HL-60 (cell line): ENCODE results near the gene SPACA6.

ENCODE experiments used
- DNase-seq, 2 experiments: peaks; one replicate each; pipeline ENCODE4 v3.0.0-alpha.2; 2010 to 2020; ENCODE audit warnings: low read depth in 1 of 2, low spot score in 1 of 2
- H3K27ac ChIP-seq: fragments of 250-450 bp; sonication (Bioruptor Pico); replicated peaks from 2 replicates; pipeline ENCODE4 v1.5.1; 2020; ENCODE audit warnings: mild to moderate bottlenecking, moderate library complexity
- H3K27me3 ChIP-seq: fragments of 250-450 bp; sonication (Bioruptor Pico); 2 replicates; pipeline ENCODE4 v1.5.1; 2021; ENCODE audit warnings: mild to moderate bottlenecking, moderate library complexity; ENCODE audit not compliant: insufficient read depth, poor library complexity, severe bottlenecking
- H3K4me3 ChIP-seq: replicated peaks from 2 replicates; pipeline ENCODE4 v1.5.1; 2011; ENCODE audit warnings: mild to moderate bottlenecking, control low read depth, low read length; ENCODE audit not compliant: insufficient read depth
- GABPA ChIP-seq: IDR thresholded peaks from 2 replicates; pipeline ENCODE4 v1.6.1; 2012; ENCODE audit warnings: low read depth
- POLR2AphosphoS5 ChIP-seq: IDR thresholded peaks from 2 replicates; pipeline ENCODE4 v1.6.1; 2012; ENCODE audit warnings: low read depth
- SPI1 ChIP-seq: IDR thresholded peaks from 2 replicates; pipeline ENCODE4 v1.6.1; 2012; ENCODE audit warnings: low read depth, mild to moderate bottlenecking, borderline replicate concordance
- microRNA-seq: library from miRNA; unstranded; fragments of <30 nt; microRNA quantifications from one replicate; pipeline ENCODE4, GENCODE V29; 2018
- TF ChIP-seq, protein P1 (sequence below): IDR thresholded peaks from one replicate; pipeline ENCODE4 v1.5.1; 2011; ENCODE audit warnings: low read length, control low read depth, inconsistent platforms; ENCODE audit not compliant: insufficient read depth
- TF ChIP-seq, protein P2 (sequence below): IDR thresholded peaks from 2 replicates; pipeline ENCODE4 v1.6.1; 2012; ENCODE audit warnings: low read depth; ENCODE audit not compliant: insufficient replicate concordance

SPACA6 gene

DNA sequence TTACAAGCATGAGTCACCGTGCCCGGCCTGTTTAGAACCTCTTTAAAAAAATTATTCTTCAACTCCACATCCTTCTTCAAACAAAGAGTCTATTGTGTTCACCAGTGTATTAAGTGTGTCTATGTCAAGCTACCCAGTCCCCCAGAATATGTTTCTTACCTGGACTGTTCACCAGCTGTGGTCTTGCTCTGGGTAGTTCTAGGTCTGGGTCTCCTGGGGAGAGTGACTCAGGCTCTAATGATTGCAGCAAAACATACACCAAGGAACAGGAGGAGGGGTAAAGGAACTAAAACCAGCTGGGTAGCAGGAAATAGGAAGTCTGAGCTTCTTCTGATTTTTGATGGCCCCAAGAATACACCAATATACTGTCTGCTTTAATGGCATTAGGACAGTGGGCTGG is 58.5 kb downstream of the SPACA6 start, which contains the start of gene FPR1:
Gene FPR1, minus strand, starts transcription at position 224 of the 400 bp plus-strand sequence. CDS start 4,884 bp downstream, outside the sequence.
- DNase-seq = peak; percentile 76 to 85
- H3K27ac ChIP-seq = peak within 1 kb of the TSS; percentile 45
- no peaks in the 10 kb centered on the region for H3K27me3 ChIP-seq
- H3K4me3 ChIP-seq = peak within 1 kb of the TSS; percentile 4
- peak; percentile 69 for TF ChIP-seq SPI1
- TF ChIP-seq, protein P1, sequence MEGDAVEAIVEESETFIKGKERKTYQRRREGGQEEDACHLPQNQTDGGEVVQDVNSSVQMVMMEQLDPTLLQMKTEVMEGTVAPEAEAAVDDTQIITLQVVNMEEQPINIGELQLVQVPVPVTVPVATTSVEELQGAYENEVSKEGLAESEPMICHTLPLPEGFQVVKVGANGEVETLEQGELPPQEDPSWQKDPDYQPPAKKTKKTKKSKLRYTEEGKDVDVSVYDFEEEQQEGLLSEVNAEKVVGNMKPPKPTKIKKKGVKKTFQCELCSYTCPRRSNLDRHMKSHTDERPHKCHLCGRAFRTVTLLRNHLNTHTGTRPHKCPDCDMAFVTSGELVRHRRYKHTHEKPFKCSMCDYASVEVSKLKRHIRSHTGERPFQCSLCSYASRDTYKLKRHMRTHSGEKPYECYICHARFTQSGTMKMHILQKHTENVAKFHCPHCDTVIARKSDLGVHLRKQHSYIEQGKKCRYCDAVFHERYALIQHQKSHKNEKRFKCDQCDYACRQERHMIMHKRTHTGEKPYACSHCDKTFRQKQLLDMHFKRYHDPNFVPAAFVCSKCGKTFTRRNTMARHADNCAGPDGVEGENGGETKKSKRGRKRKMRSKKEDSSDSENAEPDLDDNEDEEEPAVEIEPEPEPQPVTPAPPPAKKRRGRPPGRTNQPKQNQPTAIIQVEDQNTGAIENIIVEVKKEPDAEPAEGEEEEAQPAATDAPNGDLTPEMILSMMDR = no peak
- no peak for TF ChIP-seq GABPA
- TF ChIP-seq, protein P2, sequence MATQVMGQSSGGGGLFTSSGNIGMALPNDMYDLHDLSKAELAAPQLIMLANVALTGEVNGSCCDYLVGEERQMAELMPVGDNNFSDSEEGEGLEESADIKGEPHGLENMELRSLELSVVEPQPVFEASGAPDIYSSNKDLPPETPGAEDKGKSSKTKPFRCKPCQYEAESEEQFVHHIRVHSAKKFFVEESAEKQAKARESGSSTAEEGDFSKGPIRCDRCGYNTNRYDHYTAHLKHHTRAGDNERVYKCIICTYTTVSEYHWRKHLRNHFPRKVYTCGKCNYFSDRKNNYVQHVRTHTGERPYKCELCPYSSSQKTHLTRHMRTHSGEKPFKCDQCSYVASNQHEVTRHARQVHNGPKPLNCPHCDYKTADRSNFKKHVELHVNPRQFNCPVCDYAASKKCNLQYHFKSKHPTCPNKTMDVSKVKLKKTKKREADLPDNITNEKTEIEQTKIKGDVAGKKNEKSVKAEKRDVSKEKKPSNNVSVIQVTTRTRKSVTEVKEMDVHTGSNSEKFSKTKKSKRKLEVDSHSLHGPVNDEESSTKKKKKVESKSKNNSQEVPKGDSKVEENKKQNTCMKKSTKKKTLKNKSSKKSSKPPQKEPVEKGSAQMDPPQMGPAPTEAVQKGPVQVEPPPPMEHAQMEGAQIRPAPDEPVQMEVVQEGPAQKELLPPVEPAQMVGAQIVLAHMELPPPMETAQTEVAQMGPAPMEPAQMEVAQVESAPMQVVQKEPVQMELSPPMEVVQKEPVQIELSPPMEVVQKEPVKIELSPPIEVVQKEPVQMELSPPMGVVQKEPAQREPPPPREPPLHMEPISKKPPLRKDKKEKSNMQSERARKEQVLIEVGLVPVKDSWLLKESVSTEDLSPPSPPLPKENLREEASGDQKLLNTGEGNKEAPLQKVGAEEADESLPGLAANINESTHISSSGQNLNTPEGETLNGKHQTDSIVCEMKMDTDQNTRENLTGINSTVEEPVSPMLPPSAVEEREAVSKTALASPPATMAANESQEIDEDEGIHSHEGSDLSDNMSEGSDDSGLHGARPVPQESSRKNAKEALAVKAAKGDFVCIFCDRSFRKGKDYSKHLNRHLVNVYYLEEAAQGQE = no peak
- TF ChIP-seq POLR2AphosphoS5 = no peak

DNA sequence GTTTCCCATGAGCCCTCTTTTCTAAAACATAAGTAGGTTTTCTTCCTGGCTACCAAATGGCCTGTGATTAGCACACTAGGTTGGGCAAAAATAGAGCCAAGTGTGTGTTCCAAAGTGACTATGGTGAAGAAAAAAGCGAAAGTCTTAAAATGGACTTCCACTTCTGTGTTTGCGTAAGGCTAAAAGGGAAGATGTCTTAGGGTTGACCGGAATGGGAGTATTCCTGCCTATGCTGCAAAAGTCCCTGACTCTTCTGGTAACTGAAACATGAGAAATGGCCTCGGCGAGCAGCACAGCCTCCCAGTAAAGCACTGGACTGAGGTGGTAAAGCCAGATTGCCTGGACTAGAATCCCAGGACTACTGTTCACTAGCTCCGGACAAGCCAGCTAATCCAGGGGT is 61.0 kb downstream of the SPACA6 start:
- DNase-seq = peak; percentile 54 to 57
- Histone ChIP-seq H3K27ac (peak overlapping the region; percentile 61), H3K27me3 (no peaks in the 10 kb centered on the region), H3K4me3 (no peak overlapping the region)
- TF ChIP-seq, protein P1 = no peak
- peak; percentile 38; the same call in 1 of the 2 replicates for TF ChIP-seq SPI1

DNA sequence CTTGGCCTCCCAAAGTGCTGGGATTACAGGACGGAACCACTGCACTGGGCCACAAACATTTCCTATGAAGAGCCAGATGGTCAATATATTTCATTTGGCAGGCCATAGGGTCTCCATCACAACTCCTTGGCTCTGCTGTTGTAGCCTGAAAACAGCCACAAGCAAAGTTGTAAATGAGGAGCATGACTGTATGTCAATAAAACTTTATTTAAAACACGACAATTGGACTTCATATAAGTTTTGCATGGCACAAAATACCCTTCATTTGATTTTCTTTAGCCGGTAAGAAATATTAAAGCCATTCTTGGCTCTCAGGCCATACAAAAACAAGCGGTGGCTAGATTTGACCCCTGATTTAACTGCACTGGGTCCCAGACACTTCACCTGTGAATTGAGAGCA is 61.6 kb downstream of the SPACA6 start:
- Histone ChIP-seq H3K4me3 (no peak overlapping the region), H3K27me3 (no peaks in the 10 kb centered on the region), H3K27ac (peak overlapping the region; percentile 61; the same call in 1 of the 2 replicates)
- DNase-seq = no peak
- no peak for TF ChIP-seq POLR2AphosphoS5
- TF ChIP-seq GABPA = no peak
- TF ChIP-seq SPI1 = no peak
- TF ChIP-seq, protein P2 = no peak
- TF ChIP-seq, protein P1 = no peak

Small RNAs within 50 kb of the gene (microRNA-seq; reads per million reads assigned to microRNA genes)
- gene MIR125A = 1,310 reads per million, percentile 89 among the genes with 10 or more reads in this experiment
- 2,839 reads per million, percentile 93 among the genes with 10 or more reads in this experiment for gene MIR99B
- gene MIRLET7E = 917 reads per million, percentile 87 among the genes with 10 or more reads in this experiment
